ENCODE data around the gene PEF1. TPM values are rescaled to one million over a fixed set of nuclear protein-coding genes. Genes with fewer than 3 reads are reported as not detected.

PEF1 gene
- total and polyA plus RNA-seq, 2 experiments from 2014 or later, result 22.3 to 68.5 TPM

GRCh38 chr1:31605908-31606427 lies 38.7 kb downstream of the PEF1 start:
- no peaks in the 10 kb centered on the region for H4K20me1 ChIP-seq (replicated peaks; ENCODE audit: insufficient read depth)
- Mint-ChIP-seq H3K36me3 (ENCODE audit: low read depth) (no peaks in the 10 kb centered on the region), H3K4me1 (no peaks in the 10 kb centered on the region), H3K27me3 (ENCODE audit: insufficient read depth, low read depth, poor library complexity) (peaks cover 2% of the 10 kb centered on the region), H3K27ac (no peak overlapping the region), H3K9me3 (no peaks in the 10 kb centered on the region), H3K4me3 (no peak overlapping the region)
- H3K4me1 ChIP-seq (ENCODE audit: insufficient read depth), result no peaks in the 10 kb centered on the region
- DNase-seq (ENCODE audit: low spot score), result no peak
- H3K9me2 ChIP-seq (ENCODE audit: insufficient read depth), result no peaks in the 10 kb centered on the region
- H3K4me3 ChIP-seq, result no peak overlapping the region
- no peak overlapping the region for H3K4me2 ChIP-seq
- H2AFZ ChIP-seq, result no peak overlapping the region
- H3K79me2 ChIP-seq (replicated peaks; ENCODE audit: insufficient read depth), result no peaks in the 10 kb centered on the region
- H3F3A ChIP-seq (replicated peaks; ENCODE audit: low read depth), result no peaks in the 10 kb centered on the region
- H3K27ac ChIP-seq (ENCODE audit: low read depth), result no peak overlapping the region
- H3K36me3 ChIP-seq (ENCODE audit: insufficient read depth), result no peaks in the 10 kb centered on the region
- H3K27me3 ChIP-seq (ENCODE audit: insufficient read depth), result no peaks in the 10 kb centered on the region
- no peak for ATAC-seq
- TF ChIP-seq ZNF462 (CRISPR knock-in tag; IDR thresholded peaks at IDR 0.05) (no peak), ZNF114 (CRISPR knock-in tag; IDR thresholded peaks at IDR 0.05) (no peak), POLR2AphosphoS5 (IDR thresholded peaks at IDR 0.05; ENCODE audit: low read depth) (no peak)

DNA sequence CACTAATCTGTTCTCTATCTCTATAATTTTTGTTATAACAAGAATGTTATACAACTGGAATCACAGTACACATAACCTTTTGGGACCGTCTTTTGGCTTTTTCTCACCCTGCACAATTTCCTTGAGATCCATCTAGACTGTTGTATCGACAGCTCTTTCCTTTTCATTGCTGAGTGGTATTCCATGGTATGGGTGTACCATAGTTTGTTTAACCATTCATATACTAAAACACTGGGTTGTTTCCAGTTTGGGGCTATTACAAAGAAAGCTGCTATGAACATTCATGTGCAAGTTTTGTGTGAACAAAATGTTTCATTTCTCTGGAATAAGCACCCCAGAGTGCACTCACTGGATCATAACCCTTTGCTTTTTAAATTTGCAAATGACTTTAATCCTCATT lies 42.6 kb downstream of the PEF1 start:
- Histone ChIP-seq H3K79me2 (replicated peaks; ENCODE audit: insufficient read depth) (no peaks in the 10 kb centered on the region), H3K36me3 (ENCODE audit: insufficient read depth) (no peaks in the 10 kb centered on the region), H3K4me2 (no peak overlapping the region), H4K20me1 (replicated peaks; ENCODE audit: insufficient read depth) (no peaks in the 10 kb centered on the region), H3K4me3 (no peak overlapping the region), H2AFZ (no peak overlapping the region), H3F3A (replicated peaks; ENCODE audit: low read depth) (no peaks in the 10 kb centered on the region), H3K27me3 (ENCODE audit: insufficient read depth) (no peaks in the 10 kb centered on the region), H3K9me2 (ENCODE audit: insufficient read depth) (no peaks in the 10 kb centered on the region), H3K4me1 (ENCODE audit: insufficient read depth) (no peaks in the 10 kb centered on the region), H3K27ac (ENCODE audit: low read depth) (no peak overlapping the region)
- Mint-ChIP-seq H3K9me3 (no peaks in the 10 kb centered on the region), H3K27ac (no peak overlapping the region), H3K4me3 (no peak overlapping the region), H3K27me3 (ENCODE audit: insufficient read depth, low read depth, poor library complexity) (peaks cover 2% of the 10 kb centered on the region), H3K4me1 (no peaks in the 10 kb centered on the region), H3K36me3 (ENCODE audit: low read depth) (no peaks in the 10 kb centered on the region)
- TF ChIP-seq CREB1 (CRISPR knock-in tag; IDR thresholded peaks at IDR 0.05; ENCODE audit: low read depth), result no peak
- no peak for TF ChIP-seq STAT1 (IDR thresholded peaks at IDR 0.05; ENCODE audit: unreplicated experiment)
- no peak for DNase-seq (ENCODE audit: low spot score)
- no peak for ATAC-seq

Measured in GM23338 (cell line).